HG03159 (cell line): ENCODE measurements around the gene RELA.

Source experiments
- ATAC-seq: cut with Tn5 transposase; IDR thresholded peaks from one replicate; pipeline ENCODE4 v1.9.1; 2021; ENCODE audit warnings: mild to moderate bottlenecking, moderate library complexity; ENCODE audit not compliant: unreplicated experiment

Gene RELA

GRCh38 chr11:65615229-65615949 is 47.3 kb downstream of the RELA start, which contains the start of gene PCNX3:
PCNX3 (plus strand) TSS chr11:65615776; CDS start chr11:65616312, 536 bp downstream.
- peak; percentile 78 for ATAC-seq

DNA sequence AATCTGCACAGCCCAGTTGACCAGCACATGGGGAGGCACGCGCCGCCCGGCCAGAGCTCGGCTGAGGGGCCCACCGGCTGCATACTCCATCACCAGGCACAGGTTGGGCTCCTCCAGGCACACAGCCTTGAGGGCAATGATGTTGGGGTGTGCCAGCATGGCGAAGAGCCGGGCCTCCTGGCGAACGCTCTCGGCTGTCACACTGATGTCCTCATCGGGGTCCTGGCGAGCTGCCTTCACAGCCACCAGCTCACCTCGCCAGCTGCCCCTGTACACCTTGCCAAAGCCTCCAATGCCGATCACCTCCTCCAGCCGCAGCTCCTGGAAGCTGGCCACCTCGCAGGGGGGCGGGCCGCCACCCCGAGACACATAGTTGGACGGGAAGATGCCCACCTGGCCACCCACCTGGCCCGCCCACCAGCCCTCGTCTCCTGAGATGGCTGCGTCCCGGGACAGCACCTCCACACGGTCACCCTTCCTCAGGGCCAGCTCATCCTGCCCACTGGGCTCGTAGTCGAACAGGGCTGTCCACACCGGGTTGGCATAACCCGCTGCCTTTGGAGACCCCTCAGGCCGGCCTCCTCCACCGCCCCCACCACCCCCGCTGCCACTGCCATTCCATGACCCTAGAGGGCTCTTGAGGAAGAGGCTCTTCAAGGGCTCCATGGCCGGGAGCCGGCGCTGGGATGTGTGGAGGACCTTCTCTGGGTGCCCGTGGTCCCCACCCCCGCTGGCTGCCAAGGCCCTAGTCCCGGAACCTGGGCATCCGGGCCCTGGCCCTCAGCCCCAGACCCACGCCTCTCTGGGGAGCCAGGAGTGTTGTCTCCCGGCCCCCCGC is 49.4 kb downstream of the RELA start:
- no peak for ATAC-seq

DNA sequence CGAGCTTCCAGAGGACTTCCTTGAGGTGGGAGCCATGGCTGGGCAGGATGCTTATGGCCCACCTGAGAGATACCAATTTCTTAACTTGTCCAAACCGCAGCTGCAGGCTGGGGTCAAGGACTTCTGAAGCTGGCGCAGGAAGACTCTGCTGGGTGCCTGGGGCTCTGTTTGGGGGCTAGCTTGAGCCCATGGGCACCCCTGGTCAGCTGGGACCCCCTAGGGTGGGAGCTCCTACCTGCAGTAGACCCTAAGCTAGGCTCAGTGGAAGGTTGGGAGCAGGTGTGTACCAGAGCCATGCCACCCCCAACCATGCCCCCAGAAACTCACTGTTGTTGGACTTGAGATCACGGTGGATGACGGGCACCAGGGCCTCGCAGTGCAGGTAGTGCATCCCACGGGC is 50.0 kb downstream of the RELA start:
- no peak for ATAC-seq

- ATAC-seq = no peak
Observed at GRCh38 chr11:65611758-65612603, 50.7 kb downstream of the RELA start.

- ATAC-seq = no peak
Observed at GRCh38 chr11:65611028-65611757, 51.5 kb downstream of the RELA start.

DNA sequence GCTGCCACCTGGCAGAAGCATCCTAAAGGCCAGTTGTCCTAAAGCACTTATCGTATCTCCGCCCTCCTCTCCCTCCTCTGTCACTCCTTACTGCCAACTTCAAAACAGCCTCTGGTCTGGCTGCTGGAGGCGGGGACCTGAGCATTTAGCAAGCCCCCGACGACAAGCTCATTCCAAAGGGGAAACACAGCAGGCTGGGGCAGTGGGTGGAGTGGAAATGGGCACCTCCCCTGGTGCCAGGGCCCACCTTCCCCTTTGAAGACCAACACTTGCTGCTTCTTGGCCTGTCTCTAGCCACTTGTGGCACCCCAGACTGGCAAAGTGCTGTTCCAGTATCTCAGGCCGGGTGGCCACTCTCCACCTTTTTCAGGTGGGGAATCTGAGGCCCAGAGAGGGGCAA is 52.3 kb downstream of the RELA start:
- ATAC-seq = no peak

DNA sequence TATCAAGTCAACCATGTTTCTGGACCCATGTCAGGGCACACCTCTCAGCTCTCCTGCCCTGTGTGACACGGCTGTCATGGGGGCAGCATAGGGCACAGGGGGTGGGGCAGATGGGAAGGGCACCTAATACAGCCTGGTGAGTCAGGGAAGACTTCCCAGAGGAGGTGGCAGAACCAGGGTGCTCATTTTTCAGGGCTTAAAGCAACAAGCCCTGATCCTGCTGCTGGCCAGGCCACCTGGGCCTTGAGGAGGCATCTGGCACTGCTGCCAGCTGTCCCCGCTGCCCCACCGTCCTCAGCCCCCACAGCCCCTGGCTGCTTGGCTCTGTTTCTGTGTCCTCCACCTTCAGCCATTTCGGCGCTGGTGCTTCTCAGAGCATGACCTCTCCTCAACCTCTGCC is 53.1 kb downstream of the RELA start:
- ATAC-seq = no peak

DNA sequence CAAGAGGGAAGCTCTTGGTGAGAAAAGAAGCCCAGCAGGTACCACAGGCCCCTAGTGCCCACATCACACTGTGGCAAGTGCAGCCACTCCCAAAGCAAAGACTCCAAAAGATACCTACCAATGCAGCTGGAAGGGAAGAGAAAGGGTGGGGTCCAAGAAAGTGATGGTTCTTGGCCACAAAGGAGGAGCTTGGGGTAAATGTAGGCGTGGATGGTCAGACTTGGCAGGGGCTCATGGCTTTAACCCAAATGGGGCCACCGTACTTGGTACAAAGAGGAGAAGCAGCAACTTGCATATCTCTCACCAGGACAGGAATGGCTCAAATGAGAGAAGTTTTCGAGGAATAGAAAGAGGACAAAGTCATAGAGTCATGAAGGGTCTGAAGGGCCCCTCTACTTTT is 53.5 kb downstream of the RELA start:
- no peak for ATAC-seq

DNA sequence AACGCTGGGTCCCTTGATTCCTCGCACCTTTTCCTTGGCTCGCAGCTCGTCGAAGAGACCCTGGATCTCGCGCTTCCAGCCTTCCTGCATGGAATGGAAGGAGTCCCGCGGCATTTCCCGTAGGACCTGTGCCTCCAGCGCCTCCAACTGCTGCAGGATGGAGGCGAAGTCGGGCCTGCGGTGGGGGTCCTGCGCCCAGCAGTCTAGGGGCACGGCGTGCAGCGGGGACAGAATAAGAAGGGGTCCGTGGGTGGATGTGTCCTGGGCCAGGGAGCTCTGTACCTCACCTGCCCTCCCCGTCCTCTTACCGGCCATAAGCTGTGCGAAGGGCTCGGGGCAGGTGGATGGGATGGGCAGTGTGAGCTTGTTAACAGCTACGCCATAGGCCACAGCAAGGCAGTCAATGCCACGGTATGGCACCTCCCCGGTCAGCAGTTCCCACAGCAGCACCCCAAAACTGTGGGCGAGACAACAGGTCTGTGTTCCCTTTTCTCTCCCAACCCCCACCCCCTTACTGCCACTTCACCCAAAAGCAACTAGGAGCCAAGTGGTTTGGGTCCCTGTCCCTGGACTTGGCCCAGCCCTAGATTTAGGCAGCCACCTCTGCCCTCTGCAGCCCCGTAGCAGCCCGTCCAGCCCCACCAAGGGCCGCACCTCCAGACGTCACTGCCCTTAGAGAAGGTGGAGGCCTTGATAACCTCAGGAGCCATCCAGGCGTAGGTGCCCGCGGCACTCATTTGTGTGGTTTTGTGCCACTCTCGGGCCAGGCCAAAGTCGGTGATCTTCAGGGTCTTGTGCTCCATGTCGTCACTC is 54.9 kb downstream of the RELA start:
- ATAC-seq = no peak

- ATAC-seq = no peak
Observed at GRCh38 chr11:65606876-65607613, 55.7 kb downstream of the RELA start.

GRCh38 chr11:65604258-65604657 is 58.5 kb downstream of the RELA start:
- no peak for ATAC-seq
